Measurements from ENCODE around the gene SNX20. TPM values are rescaled to one million over a fixed set of nuclear protein-coding genes. Genes with fewer than 3 reads are reported as not detected.

Gene SNX20
- total and polyA plus RNA-seq, 2 of the 13 experiments (the other 11 are each of a cell fraction or from before 2014, with no cell fraction given) = not detected

GRCh38 chr16:50696575-50697420 lies 15.7 kb upstream of the SNX20 start (continued):
- TF ChIP-seq YEATS2 (CRISPR knock-in tag; IDR thresholded peaks at IDR 0.05; ENCODE audit: borderline replicate concordance) (peak; percentile 59; the same call in 1 of the 2 replicates), ZNF839 (CRISPR knock-in tag; IDR thresholded peaks at IDR 0.05; ENCODE audit: borderline replicate concordance) (0 out of 2 replicates have a peak, but pooled peaks have one; percentile 55), ZNF768 (CRISPR knock-in tag; IDR thresholded peaks at IDR 0.05) (no peak), THAP11 (CRISPR knock-in tag; IDR thresholded peaks at IDR 0.05) (no peak), ZNF251 (CRISPR knock-in tag; IDR thresholded peaks at IDR 0.05) (no peak), DZIP1 (CRISPR knock-in tag; IDR thresholded peaks at IDR 0.05) (no peak), ZBTB39 (CRISPR knock-in tag; IDR thresholded peaks at IDR 0.05) (no peak), AKAP8 (CRISPR knock-in tag; IDR thresholded peaks at IDR 0.05) (no peak), CENPT (CRISPR knock-in tag; IDR thresholded peaks at IDR 0.05; ENCODE audit: low read depth) (no peak), BHLHE40 (IDR thresholded peaks at IDR 0.05; ENCODE audit: low read length) (peak; percentile 72), SNAPC2 (CRISPR knock-in tag; IDR thresholded peaks at IDR 0.05) (no peak), ZNF207 (IDR thresholded peaks at IDR 0.05; ENCODE audit: borderline replicate concordance) (no peak), ZNF510 (CRISPR knock-in tag; IDR thresholded peaks at IDR 0.05; ENCODE audit: low read depth) (no peak), ZNF615 (CRISPR knock-in tag; IDR thresholded peaks at IDR 0.05; ENCODE audit: borderline replicate concordance) (0 out of 2 replicates have a peak, but pooled peaks have one; percentile 51), ZNF790 (CRISPR knock-in tag; IDR thresholded peaks at IDR 0.05; ENCODE audit: borderline replicate concordance) (no peak), POLR2A (IDR thresholded peaks at IDR 0.05; ENCODE audit: insufficient read depth in 1 of 2, low read depth in 2 of 2, low read length in 2 of 2) (peak in 1 of 2 experiments; percentile 39; a peak in 1 of 4 replicates), ISX (CRISPR knock-in tag; conservative IDR thresholded peaks at IDR 0.05) (no peak)
- TF ChIP-seq, protein P1, sequence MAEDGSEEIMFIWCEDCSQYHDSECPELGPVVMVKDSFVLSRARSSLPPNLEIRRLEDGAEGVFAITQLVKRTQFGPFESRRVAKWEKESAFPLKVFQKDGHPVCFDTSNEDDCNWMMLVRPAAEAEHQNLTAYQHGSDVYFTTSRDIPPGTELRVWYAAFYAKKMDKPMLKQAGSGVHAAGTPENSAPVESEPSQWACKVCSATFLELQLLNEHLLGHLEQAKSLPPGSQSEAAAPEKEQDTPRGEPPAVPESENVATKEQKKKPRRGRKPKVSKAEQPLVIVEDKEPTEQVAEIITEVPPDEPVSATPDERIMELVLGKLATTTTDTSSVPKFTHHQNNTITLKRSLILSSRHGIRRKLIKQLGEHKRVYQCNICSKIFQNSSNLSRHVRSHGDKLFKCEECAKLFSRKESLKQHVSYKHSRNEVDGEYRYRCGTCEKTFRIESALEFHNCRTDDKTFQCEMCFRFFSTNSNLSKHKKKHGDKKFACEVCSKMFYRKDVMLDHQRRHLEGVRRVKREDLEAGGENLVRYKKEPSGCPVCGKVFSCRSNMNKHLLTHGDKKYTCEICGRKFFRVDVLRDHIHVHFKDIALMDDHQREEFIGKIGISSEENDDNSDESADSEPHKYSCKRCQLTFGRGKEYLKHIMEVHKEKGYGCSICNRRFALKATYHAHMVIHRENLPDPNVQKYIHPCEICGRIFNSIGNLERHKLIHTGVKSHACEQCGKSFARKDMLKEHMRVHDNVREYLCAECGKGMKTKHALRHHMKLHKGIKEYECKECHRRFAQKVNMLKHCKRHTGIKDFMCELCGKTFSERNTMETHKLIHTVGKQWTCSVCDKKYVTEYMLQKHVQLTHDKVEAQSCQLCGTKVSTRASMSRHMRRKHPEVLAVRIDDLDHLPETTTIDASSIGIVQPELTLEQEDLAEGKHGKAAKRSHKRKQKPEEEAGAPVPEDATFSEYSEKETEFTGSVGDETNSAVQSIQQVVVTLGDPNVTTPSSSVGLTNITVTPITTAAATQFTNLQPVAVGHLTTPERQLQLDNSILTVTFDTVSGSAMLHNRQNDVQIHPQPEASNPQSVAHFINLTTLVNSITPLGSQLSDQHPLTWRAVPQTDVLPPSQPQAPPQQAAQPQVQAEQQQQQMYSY (CRISPR knock-in tag; IDR thresholded peaks at IDR 0.05) = no peak
- TF ChIP-seq, protein P2, sequence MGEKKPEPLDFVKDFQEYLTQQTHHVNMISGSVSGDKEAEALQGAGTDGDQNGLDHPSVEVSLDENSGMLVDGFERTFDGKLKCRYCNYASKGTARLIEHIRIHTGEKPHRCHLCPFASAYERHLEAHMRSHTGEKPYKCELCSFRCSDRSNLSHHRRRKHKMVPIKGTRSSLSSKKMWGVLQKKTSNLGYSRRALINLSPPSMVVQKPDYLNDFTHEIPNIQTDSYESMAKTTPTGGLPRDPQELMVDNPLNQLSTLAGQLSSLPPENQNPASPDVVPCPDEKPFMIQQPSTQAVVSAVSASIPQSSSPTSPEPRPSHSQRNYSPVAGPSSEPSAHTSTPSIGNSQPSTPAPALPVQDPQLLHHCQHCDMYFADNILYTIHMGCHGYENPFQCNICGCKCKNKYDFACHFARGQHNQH (CRISPR knock-in tag; IDR thresholded peaks at IDR 0.05) = no peak

Data from HepG2 (cell line).